ENCODE results near the gene BAK1. TPM values are rescaled to one million over a fixed set of nuclear protein-coding genes. Genes with fewer than 3 reads are reported as not detected.

The BAK1 gene
- total RNA-seq, 1 experiment from 2014 or later, result 40.0 TPM

DNA sequence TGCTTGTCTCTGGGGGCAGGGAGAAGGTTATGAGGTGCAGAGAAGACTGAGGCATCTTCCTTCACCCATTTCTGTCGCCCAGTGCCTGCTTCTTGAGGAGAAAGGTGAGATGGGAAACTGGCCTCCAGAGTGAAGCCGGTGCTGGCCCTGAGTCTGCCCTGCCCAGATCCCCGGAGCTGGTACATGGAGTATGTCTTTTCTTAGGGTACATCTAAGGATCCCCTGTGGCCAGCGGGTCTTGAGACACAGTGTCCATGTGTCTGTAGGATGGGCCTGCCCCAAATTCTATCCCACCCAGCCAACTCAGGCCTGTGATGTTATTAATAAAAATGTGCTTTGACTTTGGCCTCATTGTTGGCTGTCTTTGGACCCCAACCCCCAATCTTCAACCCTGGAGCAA is 8.8 kb upstream of the BAK1 start:
- H3K56ac ChIP-seq (ENCODE audit: insufficient read length, low read depth, low read length), result no peak overlapping the region
- H3K27me3 ChIP-seq (ENCODE audit: insufficient read depth, low read length), result no peaks in the 10 kb centered on the region
- H3K27ac ChIP-seq (ENCODE audit: insufficient read length, low read depth, low read length), result no peak overlapping the region
- no peaks in the 10 kb centered on the region for H3K36me3 Mint-ChIP-seq (ENCODE audit: insufficient read depth in 1 of 3, low read depth in 3 of 3)
- no peaks in the 10 kb centered on the region for H3K79me2 ChIP-seq (ENCODE audit: insufficient read depth, low read length)
- H2AFZ ChIP-seq (ENCODE audit: low read length), result no peak overlapping the region
- peaks cover 18% of the 10 kb centered on the region for H3K27me3 Mint-ChIP-seq (ENCODE audit: low read depth)
- no peaks in the 10 kb centered on the region for H3K9me3 ChIP-seq (ENCODE audit: control insufficient read depth, low read depth, low read length)
- no peak overlapping the region for H2BK12ac ChIP-seq (ENCODE audit: insufficient read length, low read depth, low read length)
- H4K8ac ChIP-seq (replicated peaks; ENCODE audit: insufficient read length, low read depth, low read length), result no peak overlapping the region
- peaks cover 22 to 33% of the 10 kb centered on the region in 2 experiments for H3K4me1 Mint-ChIP-seq
- no peak overlapping the region for H2BK15ac ChIP-seq (ENCODE audit: low read depth, low read length)
- no peaks in the 10 kb centered on the region for H4K20me1 ChIP-seq (ENCODE audit: control insufficient read depth, insufficient read depth, insufficient read length)
- no peak overlapping the region for H4K5ac ChIP-seq (ENCODE audit: insufficient read length, low read depth, low read length)
- H3K9ac ChIP-seq (ENCODE audit: extremely low read depth, insufficient read length, low read length), result no peak overlapping the region
- TF ChIP-seq, protein P1, sequence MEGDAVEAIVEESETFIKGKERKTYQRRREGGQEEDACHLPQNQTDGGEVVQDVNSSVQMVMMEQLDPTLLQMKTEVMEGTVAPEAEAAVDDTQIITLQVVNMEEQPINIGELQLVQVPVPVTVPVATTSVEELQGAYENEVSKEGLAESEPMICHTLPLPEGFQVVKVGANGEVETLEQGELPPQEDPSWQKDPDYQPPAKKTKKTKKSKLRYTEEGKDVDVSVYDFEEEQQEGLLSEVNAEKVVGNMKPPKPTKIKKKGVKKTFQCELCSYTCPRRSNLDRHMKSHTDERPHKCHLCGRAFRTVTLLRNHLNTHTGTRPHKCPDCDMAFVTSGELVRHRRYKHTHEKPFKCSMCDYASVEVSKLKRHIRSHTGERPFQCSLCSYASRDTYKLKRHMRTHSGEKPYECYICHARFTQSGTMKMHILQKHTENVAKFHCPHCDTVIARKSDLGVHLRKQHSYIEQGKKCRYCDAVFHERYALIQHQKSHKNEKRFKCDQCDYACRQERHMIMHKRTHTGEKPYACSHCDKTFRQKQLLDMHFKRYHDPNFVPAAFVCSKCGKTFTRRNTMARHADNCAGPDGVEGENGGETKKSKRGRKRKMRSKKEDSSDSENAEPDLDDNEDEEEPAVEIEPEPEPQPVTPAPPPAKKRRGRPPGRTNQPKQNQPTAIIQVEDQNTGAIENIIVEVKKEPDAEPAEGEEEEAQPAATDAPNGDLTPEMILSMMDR (conservative IDR thresholded peaks at IDR 0.05), result no peak
- no peaks in the 10 kb centered on the region for H3K4me1 ChIP-seq (ENCODE audit: insufficient read depth, low read length)
- H3K14ac ChIP-seq (ENCODE audit: insufficient read depth, low read length), result no peak overlapping the region
- peaks cover 0 to 6% of the 10 kb centered on the region in 2 experiments; a peak in 2 of 5 replicates for H3K9me3 Mint-ChIP-seq
- no peak overlapping the region for H3K27ac Mint-ChIP-seq
- H3K4me2 ChIP-seq (ENCODE audit: insufficient read depth, insufficient read length, low read length), result no peak overlapping the region
- WGBS (ENCODE audit: extremely low coverage, insufficient read length, low lambda C conversion rate), result no CpG with 5 or more reads among the region's 4 CpGs
- no peak overlapping the region for H2AK5ac ChIP-seq (ENCODE audit: insufficient read length, low read length)
- no peak overlapping the region for H2BK5ac ChIP-seq (ENCODE audit: insufficient read length, low read length)
- no peak overlapping the region for H2BK20ac ChIP-seq (ENCODE audit: low read depth, low read length, poor library complexity, severe bottlenecking)
- no peak overlapping the region for H3K4me3 Mint-ChIP-seq
- H3K23ac ChIP-seq (ENCODE audit: insufficient read length, low read depth, low read length), result no peak overlapping the region
- H4K91ac ChIP-seq (ENCODE audit: insufficient read length, low read depth, low read length), result no peak overlapping the region
- H3T11ph ChIP-seq (ENCODE audit: low read length), result no peak overlapping the region
- H3K4ac ChIP-seq (ENCODE audit: low read depth, low read length), result no peak overlapping the region
- peaks cover 7% of the 10 kb centered on the region for H3K23me2 ChIP-seq (ENCODE audit: insufficient read length, low read depth, low read length, poor library complexity, severe bottlenecking)
- DNase-seq, result no peak
- no peak overlapping the region for H3K18ac ChIP-seq (ENCODE audit: insufficient read length, low read depth, low read length)
- H2BK120ac ChIP-seq (ENCODE audit: low read depth, low read length, poor library complexity, severe bottlenecking), result no peak overlapping the region
- H3K79me1 ChIP-seq (ENCODE audit: insufficient read depth, low read depth, low read length, poor library complexity, severe bottlenecking), result no peaks in the 10 kb centered on the region
